Fibroblast of the conjunctiva (primary cell): ENCODE data around the gene MARK4.
"Not testable (repeated sequence)": the region's sequence is repeated elsewhere in the genome, so short reads cannot be mapped to it uniquely, and the experiment has no call there.

Experiments used
- DNase-seq: peaks from one replicate; pipeline ENCODE4 v3.0.0-alpha.2; 2010; ENCODE audit warnings: low read depth

Gene MARK4

GRCh38 chr19:45243144-45243732 is 7.8 kb upstream of the MARK4 start:
- no peak for DNase-seq

DNA sequence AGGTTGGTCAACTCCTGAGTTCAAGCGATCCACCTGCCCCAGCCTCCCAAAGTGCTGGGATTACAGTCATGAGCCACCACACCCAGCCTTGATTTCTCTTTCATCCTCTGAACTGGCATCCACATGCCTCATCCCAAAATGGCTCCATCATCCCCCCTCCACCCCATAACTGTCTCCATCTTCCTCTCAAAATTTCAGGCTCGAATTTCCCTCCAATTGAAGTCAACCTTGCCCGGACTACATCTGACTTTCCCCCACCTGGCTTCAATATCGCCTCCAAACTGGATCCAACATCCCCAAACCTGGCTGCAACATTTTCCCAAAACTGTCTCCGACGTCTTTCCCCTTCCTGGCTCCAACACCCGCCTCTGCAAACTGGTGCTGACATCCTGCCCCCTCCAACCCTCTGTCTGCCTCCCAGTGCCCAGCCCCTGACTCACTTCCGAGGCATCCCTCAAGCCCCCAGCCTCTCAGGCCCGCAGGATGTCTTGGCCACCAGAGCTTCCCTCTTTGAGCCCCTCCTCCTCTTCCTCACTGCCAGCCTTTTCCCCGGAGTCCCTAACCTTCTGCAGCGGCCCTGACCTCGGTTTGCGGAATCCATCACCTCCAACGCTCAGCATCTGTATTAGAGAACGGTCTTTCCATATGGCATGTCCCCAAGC is 6.8 kb upstream of the MARK4 start:
- DNase-seq = no peak

DNA sequence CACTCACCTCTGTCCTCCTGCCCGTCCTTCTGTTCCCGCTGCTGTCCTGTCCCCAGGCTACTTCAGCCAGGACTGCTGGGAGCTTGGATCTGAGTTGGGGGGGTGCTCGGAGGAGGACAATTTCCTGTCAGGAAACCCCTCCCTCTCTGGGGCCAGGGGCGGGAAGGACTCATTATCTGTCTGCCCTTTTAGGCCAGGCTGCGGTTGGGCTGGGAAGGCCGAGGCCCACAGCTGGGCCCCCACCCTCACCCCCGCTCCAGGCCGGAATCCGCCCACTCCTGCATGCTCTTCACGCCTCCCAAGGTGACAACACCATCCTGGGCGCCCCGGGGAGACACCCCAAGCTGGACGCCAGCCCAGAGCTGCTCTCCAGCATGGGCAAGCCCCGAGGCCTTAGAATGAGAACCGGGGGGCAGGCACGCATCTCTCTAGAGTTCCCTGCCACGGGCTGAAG is 5.7 kb upstream of the MARK4 start, which contains the start of gene EXOC3L2:
Gene EXOC3L2 (minus strand): TSS at position 74 of the 454 bp plus-strand sequence. CDS start 6,362 bp downstream, outside the sequence.
- DNase-seq = no peak

DNA sequence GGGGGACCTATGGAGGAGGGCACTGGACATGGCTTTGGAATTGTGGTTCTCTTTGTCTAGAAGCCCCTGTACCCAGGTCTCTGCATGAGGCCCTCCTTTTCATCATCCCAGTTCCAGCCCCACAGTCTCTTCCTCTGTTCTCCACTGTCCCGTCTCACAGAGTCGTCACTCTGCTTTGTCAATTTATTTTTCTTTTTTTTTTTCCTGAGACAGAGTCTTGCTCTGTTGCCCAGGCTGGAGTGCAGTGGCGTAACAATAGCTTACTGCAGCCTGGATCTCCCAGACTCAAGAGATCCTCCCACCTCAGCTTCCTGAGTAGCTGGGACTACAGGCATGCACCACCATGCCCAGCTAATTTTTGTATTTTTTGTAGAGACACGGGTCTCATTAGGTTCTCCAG is 5.2 kb upstream of the MARK4 start:
- DNase-seq = no peak

DNA sequence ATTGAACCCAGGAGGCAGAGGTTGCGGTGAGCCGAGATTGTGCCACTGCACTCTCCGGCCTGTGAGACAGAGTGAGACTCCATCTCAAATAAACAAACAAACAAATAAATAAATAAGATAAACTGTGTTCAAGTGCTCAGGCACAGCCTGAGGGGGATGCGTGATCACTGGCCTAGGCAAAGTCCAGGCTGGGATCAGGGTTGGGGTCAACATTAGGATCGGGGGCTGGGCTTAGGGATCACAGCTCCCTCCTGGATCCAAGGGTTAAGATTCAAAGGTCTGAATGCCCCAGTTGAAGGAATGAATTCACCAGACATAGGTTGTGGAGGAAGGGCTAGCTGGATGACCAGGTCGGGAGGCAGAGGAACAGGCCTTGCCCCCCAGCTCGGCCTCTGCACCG is 3.9 kb upstream of the MARK4 start:
- no peak for DNase-seq

- DNase-seq = no peak
Measured at GRCh38 chr19:45249261-45250033, 1.6 kb upstream of the MARK4 start.

DNA sequence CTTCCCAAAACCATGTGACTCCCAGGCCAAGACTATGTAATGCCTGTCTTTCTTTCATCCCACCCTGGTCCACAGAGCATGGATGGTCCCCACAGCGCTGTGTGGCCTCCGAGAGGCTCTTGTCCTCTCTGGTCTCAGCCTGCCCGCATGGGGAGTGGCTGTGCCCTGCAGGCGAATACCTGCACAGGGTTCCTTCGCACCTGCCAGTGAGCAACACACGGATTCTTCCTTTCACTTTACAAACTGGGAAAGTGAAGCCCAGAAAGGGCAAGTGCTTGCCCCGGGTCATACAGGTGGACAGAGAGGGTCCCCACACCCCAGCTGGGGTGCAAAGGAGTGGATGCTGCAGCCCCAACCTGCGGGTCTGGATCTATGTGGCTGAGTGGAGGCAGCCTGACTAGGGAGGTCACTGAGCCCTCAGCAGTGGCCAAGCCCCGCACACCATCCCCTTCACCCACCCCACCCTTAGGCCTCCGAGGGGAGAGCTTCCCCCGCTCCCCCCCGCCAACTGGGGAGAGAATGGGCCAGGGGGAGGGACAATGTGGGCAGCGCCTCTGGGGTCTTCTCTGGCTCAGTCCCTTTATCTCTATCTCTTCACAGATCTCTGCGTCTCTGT is 747 bp upstream of the MARK4 start:
- DNase-seq = no peak

DNA sequence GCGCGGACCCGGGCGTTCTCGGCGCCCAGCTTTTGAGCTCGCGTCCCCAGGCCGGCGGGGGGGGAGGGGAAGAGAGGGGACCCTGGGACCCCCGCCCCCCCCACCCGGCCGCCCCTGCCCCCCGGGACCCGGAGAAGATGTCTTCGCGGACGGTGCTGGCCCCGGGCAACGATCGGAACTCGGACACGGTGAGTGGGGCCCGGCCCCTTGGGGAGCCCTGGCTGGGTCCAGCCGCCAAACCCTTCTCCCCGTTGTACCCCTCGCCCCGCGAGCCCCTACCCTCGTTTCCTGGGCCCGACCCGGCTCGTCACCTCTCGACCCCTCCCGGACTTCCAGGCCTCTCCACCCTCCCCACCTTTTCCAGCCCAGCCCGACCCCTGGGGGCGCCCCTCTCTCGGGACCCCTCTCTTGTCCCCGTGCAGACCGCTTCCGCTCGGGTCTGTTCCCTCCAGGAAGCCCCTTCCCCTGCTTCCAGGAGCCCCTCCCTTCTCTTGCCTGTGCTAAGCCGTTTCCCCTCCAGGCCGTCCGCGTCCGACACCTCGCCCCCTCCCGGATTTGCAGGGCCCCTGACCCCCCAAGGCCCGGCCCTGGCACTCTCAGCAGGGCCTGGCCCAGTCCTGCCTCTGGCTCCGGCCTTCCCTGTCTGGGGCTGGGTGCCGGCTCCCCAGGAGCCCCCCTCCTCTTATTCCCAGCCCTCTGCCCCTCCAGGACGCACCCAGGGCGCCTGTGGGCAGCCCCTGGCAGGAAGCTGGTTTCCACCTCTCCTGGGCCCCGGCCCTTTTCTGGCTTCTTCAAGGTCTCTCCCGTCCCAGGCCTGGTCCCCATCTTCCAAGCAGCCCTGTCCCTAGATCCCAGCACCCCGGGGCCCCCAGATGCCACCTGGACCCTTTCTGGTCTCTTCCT is 632 bp downstream of the MARK4 start:
- DNase-seq = no peak

DNA sequence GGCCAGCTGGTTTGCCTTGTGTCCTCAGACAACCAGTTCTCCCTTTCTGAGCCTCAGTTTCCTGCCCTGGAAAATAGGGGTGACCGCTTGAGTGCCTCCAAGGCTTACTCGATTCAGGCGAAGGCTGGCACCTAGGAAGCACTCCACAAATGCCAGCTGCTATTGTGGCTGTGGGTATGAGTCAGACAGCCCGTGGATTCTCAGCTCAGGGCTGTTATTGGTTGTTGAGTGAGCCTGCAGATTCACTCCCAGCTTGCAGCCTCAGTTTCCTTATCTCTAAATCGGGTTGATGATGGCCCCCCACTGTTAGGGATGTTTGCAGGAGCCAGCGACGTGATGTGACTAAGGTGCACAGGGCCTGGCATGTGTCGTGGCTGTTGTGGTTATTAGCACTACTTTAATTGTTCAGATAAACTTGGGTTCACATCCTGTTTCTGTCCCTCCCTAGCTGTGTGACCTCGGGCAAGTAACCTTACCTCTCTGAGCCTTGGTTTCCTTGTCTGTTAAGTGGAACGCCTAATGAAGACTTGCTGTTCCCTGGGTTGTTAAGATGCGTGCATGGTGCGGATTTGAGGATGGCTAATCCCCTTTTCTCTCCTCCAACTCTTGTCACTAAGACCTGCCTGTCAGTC is 2.4 kb downstream of the MARK4 start:
- no peak for DNase-seq

DNA sequence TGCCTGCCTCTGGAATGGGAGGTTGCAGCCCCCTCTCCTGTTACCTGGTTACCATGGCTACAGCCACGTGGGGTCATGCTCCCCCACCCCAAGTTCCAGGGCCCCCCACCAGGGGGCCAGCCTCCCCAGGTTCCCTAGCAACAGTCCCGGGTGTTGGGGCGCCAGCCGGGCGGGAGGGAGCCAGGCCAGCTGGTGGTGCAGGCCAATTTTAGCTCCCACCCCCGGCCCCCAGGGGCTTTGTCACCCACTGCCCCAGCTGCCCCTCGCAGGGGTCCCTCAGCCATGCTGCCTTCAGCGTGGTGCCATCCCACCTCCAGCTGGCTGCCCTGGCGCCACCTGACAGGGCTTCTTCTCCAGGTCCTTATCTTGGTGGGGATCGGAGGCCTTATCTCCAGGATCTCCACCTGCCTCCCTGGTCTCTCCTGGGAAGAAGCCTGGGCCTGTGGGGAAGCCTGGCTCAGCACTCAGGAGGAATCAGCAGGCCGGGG is 3.0 kb downstream of the MARK4 start:
- no peak for DNase-seq

DNA sequence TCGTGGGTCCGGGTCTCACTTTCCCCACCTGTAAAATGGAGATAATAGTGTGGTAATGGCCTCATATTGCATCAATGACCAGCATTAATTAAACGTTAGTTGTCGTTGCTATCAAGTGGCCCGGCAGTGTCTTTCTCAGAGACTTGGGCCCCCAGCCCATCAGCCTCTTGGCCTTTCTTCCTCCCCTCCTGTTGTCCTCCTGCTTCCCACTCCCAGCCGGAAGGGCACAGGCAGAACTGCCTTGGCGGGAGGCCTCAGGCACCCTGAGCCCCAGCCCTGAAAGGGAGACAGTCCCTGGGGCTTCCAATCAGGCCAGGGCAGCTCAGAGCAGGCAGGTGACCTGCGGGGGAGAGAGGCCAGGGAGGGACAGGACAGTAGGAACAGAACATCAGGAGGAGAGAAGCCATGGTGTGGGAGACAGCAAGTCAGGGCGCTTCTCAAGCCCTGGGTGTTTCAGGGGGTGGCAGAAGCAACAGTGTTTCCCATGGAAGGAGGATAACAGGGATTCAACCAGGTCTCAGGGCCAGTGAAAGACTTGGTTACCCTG is 4.6 kb downstream of the MARK4 start:
- DNase-seq = no peak

DNA sequence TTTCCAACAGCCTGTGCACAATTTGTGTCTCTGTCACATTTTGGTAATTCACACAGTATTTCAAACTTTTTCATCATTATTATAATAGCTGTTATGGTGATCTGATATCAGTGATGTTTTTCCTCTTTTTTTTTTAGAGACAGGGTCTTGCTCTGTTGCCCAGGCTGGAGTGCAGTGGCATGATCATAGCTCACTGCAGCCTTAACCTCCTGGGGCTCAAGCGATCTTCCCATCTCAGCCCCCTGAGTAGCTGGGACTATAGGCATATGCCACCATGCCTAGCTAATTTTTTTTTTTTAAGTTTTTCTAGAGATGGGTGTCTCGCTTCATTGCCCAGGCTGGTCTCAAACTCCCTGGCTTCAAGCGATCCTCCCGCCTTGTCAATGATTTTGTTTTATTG is 5.8 kb downstream of the MARK4 start:
- DNase-seq = no peak

GRCh38 chr19:45258862-45259261 is 7.8 kb downstream of the MARK4 start:
- no peak for DNase-seq

DNA sequence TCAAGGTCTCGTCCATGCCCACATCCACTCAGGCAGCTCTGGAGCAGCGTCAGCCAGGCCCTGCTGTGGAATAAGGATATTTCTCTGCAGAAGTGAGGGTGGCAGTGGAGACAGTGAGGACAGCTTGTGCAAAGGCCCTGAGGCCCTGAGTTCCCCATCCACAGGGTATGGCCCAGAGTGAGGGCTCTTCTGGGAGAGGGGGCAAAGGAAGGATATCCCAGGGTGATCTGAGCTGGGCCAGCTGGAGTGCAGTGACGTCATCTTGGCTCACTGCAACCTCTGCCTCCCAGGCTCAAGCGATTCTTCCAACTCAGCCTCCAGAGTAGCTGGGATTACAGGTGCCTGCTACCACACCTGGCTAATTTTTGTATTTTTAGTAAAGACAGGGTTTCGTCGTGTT is 11.5 kb downstream of the MARK4 start:
- no peak for DNase-seq

GRCh38 chr19:45263013-45263412 is 11.9 kb downstream of the MARK4 start:
- DNase-seq = no peak

- DNase-seq = no peak
Measured at GRCh38 chr19:45264781-45265317, 13.8 kb downstream of the MARK4 start.

DNA sequence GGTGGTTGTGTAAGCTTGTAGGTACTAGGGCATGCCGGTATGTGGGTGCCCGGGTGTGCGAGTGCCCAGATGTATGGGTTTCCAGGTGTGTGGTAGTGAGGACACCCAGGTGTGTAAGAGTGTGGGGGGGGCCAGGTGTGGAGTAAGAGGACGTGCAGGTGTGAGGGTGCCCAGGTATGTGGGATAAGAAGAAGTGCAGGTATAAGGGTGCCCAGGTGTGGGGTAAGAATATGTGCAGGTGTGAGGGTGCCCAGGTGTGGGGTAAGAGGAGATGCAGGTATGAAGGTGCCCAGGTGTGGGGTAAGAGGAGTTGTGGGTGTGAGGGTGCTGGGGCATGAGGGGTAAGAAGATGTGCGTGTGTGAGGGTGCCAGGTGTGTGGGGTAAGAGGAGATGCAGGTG is 14.3 kb downstream of the MARK4 start:
- DNase-seq = no peak

- no peak for DNase-seq
Measured at GRCh38 chr19:45267296-45267695, 16.2 kb downstream of the MARK4 start.

GRCh38 chr19:45269939-45270338 is 18.9 kb downstream of the MARK4 start:
- not testable (repeated sequence) for DNase-seq

DNA sequence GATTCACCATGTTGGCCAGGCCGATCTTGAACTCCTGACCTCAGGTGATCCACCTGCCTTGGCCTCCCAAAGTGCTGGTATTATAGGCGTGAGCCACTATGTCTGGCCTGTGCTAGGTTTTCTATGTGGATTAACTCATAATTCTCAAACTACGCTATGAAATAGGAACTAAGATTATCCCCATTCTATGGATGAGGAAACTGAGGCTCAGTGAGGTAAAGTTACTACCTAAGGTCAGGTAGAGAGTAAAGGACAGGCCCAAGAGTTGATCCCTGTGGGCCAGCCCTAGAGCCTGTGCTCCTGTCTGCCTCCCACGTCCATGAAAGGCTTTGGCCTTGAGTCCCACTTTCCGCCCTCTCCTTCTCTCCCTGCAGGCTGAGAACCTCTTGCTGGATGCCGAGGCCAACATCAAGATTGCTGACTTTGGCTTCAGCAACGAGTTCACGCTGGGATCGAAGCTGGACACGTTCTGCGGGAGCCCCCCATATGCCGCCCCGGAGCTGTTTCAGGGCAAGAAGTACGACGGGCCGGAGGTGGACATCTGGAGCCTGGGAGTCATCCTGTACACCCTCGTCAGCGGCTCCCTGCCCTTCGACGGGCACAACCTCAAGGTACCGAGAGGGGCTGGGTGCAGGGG is 20.1 kb downstream of the MARK4 start:
- no peak for DNase-seq
